MM.1S (cell line): Measurements from ENCODE around the gene DSTN.

Experiments
- DNase-seq: peaks from one replicate; pipeline ENCODE4 v3.0.0-alpha.2; 2015
- H2AFZ ChIP-seq: fragments of 300-600 bp; sonication (generic); 2 replicates; pipeline ENCODE4 v1.6.0; 2016; ENCODE audit warnings: antibody characterized with exemption, low read length
- H3F3A ChIP-seq: fragments of 300-600 bp; sonication (generic); 2 replicates; pipeline ENCODE4 v1.6.1; 2016; ENCODE audit warnings: mild to moderate bottlenecking, antibody characterized with exemption, low read length, moderate library complexity, mixed read lengths; ENCODE audit not compliant: insufficient read depth
- H3K27ac ChIP-seq: fragments of 300-600 bp; sonication (generic); 2 replicates; pipeline ENCODE4 v1.5.1; 2016; ENCODE audit warnings: mild to moderate bottlenecking, low read length
- H3K27me3 ChIP-seq: fragments of 300-600 bp; sonication (generic); replicated peaks from 2 replicates; pipeline ENCODE4 v1.6.0; 2016; ENCODE audit warnings: low read length; ENCODE audit not compliant: insufficient read depth
- H3K36me3 ChIP-seq: fragments of 300-600 bp; sonication (generic); replicated peaks from 2 replicates; pipeline ENCODE4 v1.6.1; 2016; ENCODE audit warnings: mild to moderate bottlenecking, low read length, mixed read lengths; ENCODE audit not compliant: insufficient read depth
- H3K4me1 ChIP-seq: fragments of 300-600 bp; sonication (generic); 2 replicates; pipeline ENCODE4 v1.6.1; 2016; ENCODE audit warnings: low read length, mixed read lengths
- H3K4me2 ChIP-seq: fragments of 300-600 bp; sonication (generic); 2 replicates; pipeline ENCODE4 v1.6.0; 2016; ENCODE audit warnings: low read depth, low read length
- H3K4me3 ChIP-seq: fragments of 300-600 bp; sonication (generic); 2 replicates; pipeline ENCODE4 v1.5.1; 2016; ENCODE audit warnings: low read length, mixed read lengths
- H3K79me2 ChIP-seq: fragments of 300-600 bp; sonication (generic); 2 replicates; pipeline ENCODE4 v1.6.1; 2016; ENCODE audit warnings: mixed run types, low read length, mixed read lengths
- H3K9ac ChIP-seq: fragments of 300-600 bp; sonication (generic); 2 replicates; pipeline ENCODE4 v1.6.1; 2016; ENCODE audit warnings: low read length, mixed read lengths
- H3K9me2 ChIP-seq: fragments of 300-600 bp; sonication (generic); replicated peaks from 2 replicates; pipeline ENCODE4 v1.6.1; 2016; ENCODE audit warnings: mild to moderate bottlenecking, low read length, mixed read lengths; ENCODE audit not compliant: insufficient read depth
- H3K9me3 ChIP-seq: fragments of 300-600 bp; sonication (generic); replicated peaks from 2 replicates; pipeline ENCODE4 v1.6.1; 2016; ENCODE audit warnings: mild to moderate bottlenecking, low read length, mixed read lengths; ENCODE audit not compliant: insufficient read depth
- H4K20me1 ChIP-seq: fragments of 300-600 bp; sonication (generic); 2 replicates; pipeline ENCODE4 v1.6.1; 2016; ENCODE audit warnings: mild to moderate bottlenecking, low read length, moderate library complexity, mixed read lengths; ENCODE audit not compliant: insufficient read depth
- EZH2 ChIP-seq: fragments of 300-600 bp; sonication (generic); optimal IDR thresholded peaks from 2 replicates; pipeline ENCODE3; 2017; ENCODE audit warnings: low read depth, mild to moderate bottlenecking, antibody characterized with exemption, low read length, mixed read lengths
- EZH2phosphoT487 ChIP-seq: fragments of 300-600 bp; sonication (generic); IDR thresholded peaks from 2 replicates; pipeline ENCODE4 v1.6.1; 2018; ENCODE audit warnings: antibody characterized with exemption, low read length
- TF ChIP-seq, protein P1 (sequence below): fragments of 300-600 bp; sonication (generic); IDR thresholded peaks from 2 replicates; pipeline ENCODE4 v1.5.1; 2016; ENCODE audit warnings: antibody characterized with exemption, low read length, mixed read lengths

Gene DSTN

DNA sequence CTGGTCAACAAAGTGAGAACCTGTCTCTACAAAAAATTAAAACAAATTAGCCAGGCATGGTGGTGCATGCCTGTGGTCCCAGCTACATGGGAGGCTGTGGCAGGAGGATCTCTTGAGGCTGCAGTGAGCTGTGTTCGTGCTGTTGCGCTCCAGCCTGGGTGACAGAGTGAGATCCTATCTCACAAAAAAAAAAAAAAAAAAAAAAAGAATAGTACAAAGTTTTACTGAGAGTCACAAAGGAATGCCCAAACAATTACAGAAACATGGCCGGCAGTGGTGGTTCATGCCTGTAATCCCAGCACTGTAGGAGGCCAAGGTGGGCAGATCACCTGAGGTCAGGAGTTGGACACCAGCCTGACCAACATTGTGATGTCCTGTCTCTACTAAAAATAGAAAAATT is 14.8 kb upstream of the DSTN start:
- Histone ChIP-seq H4K20me1 (no peaks in the 10 kb centered on the region), H3K4me3 (no peak overlapping the region), H3K9me2 (no peaks in the 10 kb centered on the region), H3K27ac (no peak overlapping the region), H3K9ac (no peak overlapping the region), H3K36me3 (no peaks in the 10 kb centered on the region), H3K9me3 (no peaks in the 10 kb centered on the region), H3F3A (no peaks in the 10 kb centered on the region), H3K4me1 (no peaks in the 10 kb centered on the region), H3K27me3 (no peaks in the 10 kb centered on the region), H2AFZ (no peak overlapping the region), H3K4me2 (no peak overlapping the region), H3K79me2 (no peaks in the 10 kb centered on the region)
- TF ChIP-seq EZH2 (no peak), EZH2phosphoT487 (no peak)
- TF ChIP-seq, protein P1, sequence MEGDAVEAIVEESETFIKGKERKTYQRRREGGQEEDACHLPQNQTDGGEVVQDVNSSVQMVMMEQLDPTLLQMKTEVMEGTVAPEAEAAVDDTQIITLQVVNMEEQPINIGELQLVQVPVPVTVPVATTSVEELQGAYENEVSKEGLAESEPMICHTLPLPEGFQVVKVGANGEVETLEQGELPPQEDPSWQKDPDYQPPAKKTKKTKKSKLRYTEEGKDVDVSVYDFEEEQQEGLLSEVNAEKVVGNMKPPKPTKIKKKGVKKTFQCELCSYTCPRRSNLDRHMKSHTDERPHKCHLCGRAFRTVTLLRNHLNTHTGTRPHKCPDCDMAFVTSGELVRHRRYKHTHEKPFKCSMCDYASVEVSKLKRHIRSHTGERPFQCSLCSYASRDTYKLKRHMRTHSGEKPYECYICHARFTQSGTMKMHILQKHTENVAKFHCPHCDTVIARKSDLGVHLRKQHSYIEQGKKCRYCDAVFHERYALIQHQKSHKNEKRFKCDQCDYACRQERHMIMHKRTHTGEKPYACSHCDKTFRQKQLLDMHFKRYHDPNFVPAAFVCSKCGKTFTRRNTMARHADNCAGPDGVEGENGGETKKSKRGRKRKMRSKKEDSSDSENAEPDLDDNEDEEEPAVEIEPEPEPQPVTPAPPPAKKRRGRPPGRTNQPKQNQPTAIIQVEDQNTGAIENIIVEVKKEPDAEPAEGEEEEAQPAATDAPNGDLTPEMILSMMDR: no peak
- no peak for DNase-seq

DNA sequence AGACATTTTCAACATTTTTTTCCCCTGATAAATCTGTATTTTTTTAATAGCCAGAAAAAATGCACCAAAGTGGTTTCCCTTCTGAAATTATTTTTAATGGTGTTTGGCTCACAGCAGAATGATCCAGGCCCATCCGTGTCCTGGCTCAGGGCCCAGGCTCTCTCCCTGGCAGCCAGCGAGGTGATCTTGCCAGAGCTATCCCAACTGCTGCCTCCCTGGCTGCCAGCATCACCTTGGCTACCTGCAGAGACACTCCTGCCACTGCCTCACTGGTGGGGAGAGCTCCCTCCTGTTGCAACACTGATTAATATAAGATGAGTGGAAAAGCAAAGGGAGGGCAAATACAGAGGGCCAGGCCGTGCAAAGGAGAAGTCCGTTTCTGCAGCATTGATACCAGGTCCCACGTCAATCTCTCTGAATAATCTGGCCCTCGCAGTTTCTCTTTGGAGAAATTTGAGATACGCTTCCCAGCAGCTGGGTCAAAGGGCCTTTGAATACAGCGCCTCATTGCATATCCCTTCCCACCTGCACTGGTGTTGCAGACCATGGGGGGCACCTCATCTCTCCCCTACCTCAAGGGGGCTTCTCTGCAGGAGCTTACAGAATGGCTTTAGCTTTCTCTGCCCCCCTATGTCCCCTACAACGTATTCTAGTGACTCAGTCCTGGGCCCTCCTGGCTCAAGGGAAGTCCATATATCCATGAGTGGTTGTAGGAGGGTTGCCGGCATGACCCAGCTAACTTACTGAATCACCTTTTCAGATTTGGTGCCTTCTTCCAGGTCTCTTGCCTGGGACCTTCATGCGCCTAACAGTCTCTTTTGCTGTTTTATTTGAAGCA is 12.8 kb upstream of the DSTN start:
- Histone ChIP-seq H3K36me3 (no peaks in the 10 kb centered on the region), H3F3A (no peaks in the 10 kb centered on the region), H3K27me3 (no peaks in the 10 kb centered on the region), H3K9me2 (no peaks in the 10 kb centered on the region), H3K4me3 (no peak overlapping the region), H3K9me3 (no peaks in the 10 kb centered on the region), H3K4me1 (no peaks in the 10 kb centered on the region), H3K4me2 (no peak overlapping the region), H3K9ac (no peak overlapping the region), H2AFZ (no peak overlapping the region), H3K27ac (no peak overlapping the region), H3K79me2 (no peaks in the 10 kb centered on the region), H4K20me1 (no peaks in the 10 kb centered on the region)
- no peak for DNase-seq
- TF ChIP-seq EZH2 (no peak), EZH2phosphoT487 (no peak)
- TF ChIP-seq, protein P1: no peak

DNA sequence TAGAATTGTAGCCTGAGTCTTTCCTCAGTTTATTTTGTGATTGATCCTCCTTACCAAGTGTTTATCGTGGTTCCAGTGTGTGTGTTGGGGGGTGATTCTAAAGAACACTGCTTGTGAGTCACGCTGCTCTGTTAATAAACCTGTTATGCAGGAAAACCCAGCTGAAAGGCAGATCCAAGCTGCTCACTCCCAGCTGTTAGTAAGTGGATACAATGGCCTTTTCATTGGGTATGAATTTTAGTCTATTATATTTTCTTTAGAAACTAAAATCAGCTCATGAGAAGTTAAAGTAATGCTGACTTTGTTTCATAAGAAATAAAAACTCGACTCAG is 12.2 kb upstream of the DSTN start:
- H3K9me3 ChIP-seq: no peaks in the 10 kb centered on the region
- no peak overlapping the region for H3K27ac ChIP-seq
- no peak overlapping the region for H3K4me2 ChIP-seq
- H3K9ac ChIP-seq: no peak overlapping the region
- no peak overlapping the region for H2AFZ ChIP-seq
- H3F3A ChIP-seq: no peaks in the 10 kb centered on the region
- no peaks in the 10 kb centered on the region for H3K27me3 ChIP-seq
- DNase-seq: no peak
- no peaks in the 10 kb centered on the region for H3K79me2 ChIP-seq
- no peak overlapping the region for H3K4me3 ChIP-seq
- H3K9me2 ChIP-seq: no peaks in the 10 kb centered on the region
- H4K20me1 ChIP-seq: no peaks in the 10 kb centered on the region
- H3K36me3 ChIP-seq: no peaks in the 10 kb centered on the region
- TF ChIP-seq EZH2 (no peak), EZH2phosphoT487 (no peak)
- TF ChIP-seq, protein P1: no peak
- H3K4me1 ChIP-seq: no peaks in the 10 kb centered on the region
